GM03348 (cell line): ENCODE results near the gene RAD51B.
A peak's percentile ranks its signal among the peaks of the same experiment; 100 is the strongest.

ENCODE experiments used
- DNase-seq: peaks from one replicate; pipeline ENCODE4 v3.0.0; 2012; ENCODE audit warnings: low spot score

RAD51B gene

GRCh38 chr14:68366656-68367055, 547.1 kb downstream of the RAD51B start:
- DNase-seq: no peak

GRCh38 chr14:68367536-68367935, 548.0 kb downstream of the RAD51B start:
- no peak for DNase-seq

DNA sequence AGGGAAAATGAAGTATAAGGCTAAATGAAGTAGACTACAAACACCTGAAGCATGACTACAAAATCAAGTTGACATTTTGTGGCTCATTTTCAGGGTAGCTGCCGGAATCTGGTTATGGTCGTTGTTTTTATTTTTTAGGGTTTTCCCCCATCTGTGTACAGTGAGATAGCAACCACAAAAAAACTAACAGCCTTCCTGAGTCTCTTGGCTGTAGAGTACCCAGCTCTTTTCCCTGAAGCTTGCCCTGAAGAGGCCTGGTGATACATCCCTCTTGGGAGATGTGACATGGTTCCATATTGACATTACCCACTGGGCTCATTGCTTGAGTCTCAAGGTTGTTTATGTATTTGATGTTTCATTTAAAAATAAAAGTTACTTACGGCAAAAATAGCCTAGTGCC, 549.3 kb downstream of the RAD51B start:
- DNase-seq: no peak

DNA sequence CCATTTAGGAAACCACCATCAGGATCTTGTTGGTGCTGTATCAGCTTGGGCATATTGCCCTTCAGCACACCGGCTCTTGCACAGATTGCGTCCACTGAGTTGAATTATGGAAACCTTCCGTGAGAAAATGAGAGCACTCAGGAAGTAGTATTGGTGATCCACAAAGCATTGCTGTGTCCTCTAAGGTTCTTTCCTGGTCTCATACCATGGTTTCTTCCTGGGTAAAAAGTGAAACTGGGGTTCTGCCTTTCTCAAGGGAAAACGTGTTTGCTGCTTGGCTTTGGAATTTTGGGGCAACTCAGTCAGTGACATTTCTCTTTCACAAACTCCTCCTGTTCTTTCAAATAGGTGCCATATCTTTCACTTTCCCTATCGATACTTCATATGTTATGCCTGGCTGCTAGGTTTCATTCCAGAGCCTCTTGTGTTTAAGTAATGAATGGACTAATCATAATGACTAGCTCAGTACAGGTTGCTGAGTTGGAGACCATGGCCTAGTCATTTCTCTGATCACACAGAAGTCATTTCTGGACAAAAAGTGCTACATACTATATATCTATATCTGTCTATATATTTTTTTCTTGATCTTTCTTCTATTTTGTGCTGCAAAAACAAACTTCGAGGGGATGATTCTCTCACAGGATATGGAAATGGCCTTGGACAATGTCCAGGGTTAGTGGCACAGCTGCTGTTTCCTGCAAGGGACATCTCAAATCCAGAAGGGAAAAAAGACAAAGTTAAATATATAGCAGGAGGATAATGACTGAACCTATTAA, 549.9 kb downstream of the RAD51B start:
- no peak for DNase-seq

- DNase-seq: no peak
Measured at GRCh38 chr14:68370057-68370360, 550.4 kb downstream of the RAD51B start.

- no peak for DNase-seq
Measured at GRCh38 chr14:68372368-68372767, 552.8 kb downstream of the RAD51B start.

DNA sequence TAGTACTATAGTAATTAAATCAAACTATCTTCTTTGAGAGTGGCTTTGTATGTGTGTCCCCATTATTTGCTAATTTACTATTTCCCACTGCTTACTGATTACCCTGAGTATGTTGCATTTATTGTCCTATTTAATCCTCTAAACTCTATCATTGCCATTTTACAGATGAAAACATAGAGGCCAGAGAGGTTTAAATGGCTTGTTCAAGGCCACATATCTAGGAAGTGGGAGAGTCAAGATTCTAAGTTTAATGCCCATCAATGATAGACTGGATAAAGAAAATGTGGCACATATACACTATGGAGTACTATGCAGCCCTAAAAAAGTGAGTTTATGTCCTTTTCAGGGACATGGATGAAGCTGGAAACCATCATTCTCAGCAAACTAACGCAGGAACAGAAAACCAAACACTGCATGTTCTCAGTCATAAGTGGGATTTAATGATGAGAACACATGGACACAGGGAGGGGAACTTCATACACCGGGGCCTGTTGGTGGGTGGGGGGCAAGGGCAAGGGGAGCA, 553.6 kb downstream of the RAD51B start:
- no peak for DNase-seq

DNA sequence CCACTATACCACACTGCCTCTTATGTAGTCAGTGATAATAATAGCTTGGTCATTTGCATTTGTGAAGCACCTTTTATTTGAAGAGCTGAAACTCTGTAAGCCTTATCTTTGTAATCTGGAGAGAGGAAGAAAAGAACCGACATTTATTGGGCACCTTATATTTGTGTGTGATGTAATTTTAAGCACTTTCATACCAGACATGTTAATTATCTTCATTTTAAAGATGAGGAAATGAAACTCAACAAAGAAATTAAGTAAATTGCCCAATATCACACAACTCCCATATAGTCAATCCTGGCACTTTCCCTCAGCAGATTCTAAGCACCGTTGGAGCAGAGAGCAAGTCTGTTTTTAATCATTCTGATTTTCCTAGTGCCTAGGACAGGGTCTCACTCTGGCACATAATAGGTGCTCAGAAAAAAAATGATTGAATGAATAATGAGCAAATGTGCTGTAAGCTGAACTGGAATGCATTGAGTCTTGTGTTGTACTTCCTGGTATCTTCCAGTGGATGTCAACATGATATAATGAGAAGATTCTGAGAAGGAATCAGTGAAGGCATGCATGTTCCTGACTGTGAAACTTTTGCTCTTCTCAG, 554.4 kb downstream of the RAD51B start:
- DNase-seq: no peak

- no peak for DNase-seq
Measured at GRCh38 chr14:68374682-68375081, 555.1 kb downstream of the RAD51B start.

- no peak for DNase-seq
Measured at GRCh38 chr14:68375376-68375775, 555.8 kb downstream of the RAD51B start.

DNA sequence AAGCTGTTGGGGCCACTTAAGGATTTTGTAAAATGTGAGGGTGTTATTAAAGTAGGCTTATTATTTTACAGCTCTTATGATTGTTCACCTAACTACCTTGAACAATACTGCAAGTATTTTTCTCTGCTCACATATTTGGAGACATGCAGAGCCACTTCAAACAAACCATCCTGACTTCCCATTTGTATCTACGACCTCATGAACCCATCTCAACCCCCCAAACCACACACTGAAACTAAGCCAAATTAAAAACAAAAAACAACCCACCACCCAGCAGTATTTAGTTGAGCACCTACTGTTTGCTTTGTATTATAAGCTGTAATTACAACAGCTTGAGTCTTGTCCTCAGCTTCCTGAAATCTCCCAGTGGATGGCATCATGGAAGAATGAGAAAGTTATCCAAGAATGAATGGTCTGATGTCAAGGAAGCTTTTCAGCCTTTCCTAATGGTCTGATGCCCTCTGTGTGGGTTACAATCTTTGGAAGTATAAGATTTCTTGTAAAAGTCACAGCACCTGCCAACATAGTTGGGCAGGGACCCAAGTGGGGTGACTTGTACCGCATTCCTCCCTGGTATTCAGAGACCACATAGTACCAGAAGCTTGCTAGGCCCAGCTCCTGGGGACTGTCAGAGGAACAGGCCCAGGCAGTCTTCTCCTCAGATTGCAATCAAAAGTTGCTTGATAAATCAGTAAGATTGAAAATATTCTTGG, 556.6 kb downstream of the RAD51B start:
- no peak for DNase-seq

- no peak for DNase-seq
Measured at GRCh38 chr14:68377006-68377405, 557.4 kb downstream of the RAD51B start.

- no peak for DNase-seq
Measured at GRCh38 chr14:68377459-68377858, 557.9 kb downstream of the RAD51B start.

DNA sequence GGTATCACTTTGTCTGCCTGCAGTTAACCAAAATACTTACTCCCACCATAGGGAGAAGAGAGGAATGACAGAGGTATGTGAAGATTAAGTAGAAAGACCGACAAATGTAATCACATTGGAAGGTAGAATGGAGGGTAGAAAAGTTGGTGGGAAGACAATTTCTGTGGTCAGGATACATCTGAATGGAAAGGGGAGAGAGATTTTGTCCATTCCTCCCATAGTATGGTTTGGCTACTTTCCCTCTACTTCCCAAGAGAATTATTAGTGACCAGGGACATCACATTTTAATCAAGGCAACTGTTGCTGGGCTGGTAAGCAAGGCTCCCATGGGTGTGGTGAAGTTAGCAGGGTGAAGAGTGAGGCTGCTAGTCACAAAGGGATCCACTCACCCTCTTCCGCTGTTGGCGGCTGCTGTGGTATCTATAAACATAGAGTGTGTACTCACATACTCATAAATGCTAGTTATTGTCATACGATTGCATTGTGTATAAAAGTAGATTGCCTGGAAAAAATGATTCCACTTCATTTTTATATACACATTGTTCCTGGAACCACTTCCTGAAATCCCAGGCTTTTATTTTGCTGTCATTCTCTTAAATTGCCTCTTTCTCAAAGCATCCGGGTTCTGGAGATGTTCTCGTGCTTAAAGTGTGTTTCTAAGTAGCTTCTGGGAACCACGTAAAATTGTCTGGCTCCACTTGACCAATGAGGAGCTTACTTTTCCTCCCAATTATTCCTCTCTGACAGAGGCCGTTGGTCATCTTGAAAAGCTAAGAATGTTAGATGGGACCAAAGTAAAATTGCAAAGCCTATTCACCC, 560.1 kb downstream of the RAD51B start:
- DNase-seq: no peak

GRCh38 chr14:68380329-68380741, 560.8 kb downstream of the RAD51B start:
- DNase-seq: peak; percentile 44

DNA sequence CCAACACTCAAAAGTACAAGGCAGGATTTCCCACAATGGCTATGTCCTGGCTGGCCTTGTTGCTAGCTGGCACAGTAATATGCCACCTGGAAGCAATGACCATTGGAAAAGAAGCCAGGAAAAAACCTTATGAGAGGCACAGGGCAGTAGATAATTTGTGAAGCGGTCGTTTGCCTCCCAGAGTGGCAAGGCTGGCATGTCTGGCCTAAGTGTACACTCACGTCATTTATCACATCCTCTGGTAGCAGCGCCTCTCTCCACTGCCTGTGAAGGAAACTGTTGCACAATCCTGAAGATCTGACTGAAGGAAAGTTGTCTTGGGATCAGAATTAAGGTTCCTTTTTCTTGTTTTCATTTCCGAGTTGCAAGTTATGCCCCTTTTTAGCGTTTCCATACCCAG, 564.8 kb downstream of the RAD51B start:
- DNase-seq: peak; percentile 66

GRCh38 chr14:68384881-68385280, 565.3 kb downstream of the RAD51B start:
- no peak for DNase-seq

- no peak for DNase-seq
Measured at GRCh38 chr14:68386446-68386845, 566.9 kb downstream of the RAD51B start.

GRCh38 chr14:68386950-68387779, 567.6 kb downstream of the RAD51B start:
- DNase-seq: no peak

GRCh38 chr14:68389943-68390342, 570.4 kb downstream of the RAD51B start:
- no peak for DNase-seq

- DNase-seq: no peak
Measured at GRCh38 chr14:68390741-68391140, 571.2 kb downstream of the RAD51B start.
